Kidney (tissue), 14 donors: ENCODE data around the gene E2F7. TPM values are rescaled to one million over a fixed set of nuclear protein-coding genes. Genes with fewer than 3 reads are reported as not detected.

Source experiments
- DNase-seq, 5 donors: peaks; one replicate each; pipeline ENCODE4 v3.0.0-alpha.2; 2013 to 2020
- FAIRE-seq: peaks from 2 replicates; lab custom pipeline; 2012; peaks lifted over from hg19 to GRCh38; lab: Jason Lieb, UNC
- H3K27ac ChIP-seq, 2 donors: one replicate each; pipeline ENCODE4 v1.7.0; 2013; ENCODE audit warnings: low read depth in 2 of 2, low read length in 2 of 2, inconsistent platforms in 1 of 2
- H3K27me3 ChIP-seq: one replicate; pipeline ENCODE4 v1.7.1; 2013; ENCODE audit warnings: low read length, inconsistent platforms; ENCODE audit not compliant: control insufficient read depth, insufficient read depth
- H3K36me3 ChIP-seq, 3 donors: one replicate each; pipeline versions ENCODE4 v1.7.0 to v1.7.1; 2013; ENCODE audit warnings: low read length in 3 of 3, control low read depth in 1 of 3, inconsistent platforms in 1 of 3; ENCODE audit not compliant: insufficient read depth in 3 of 3, control insufficient read depth in 2 of 3
- H3K4me1 ChIP-seq, 3 donors: one replicate each; pipeline versions ENCODE4 v1.7.0 to v1.7.1; 2013; ENCODE audit warnings: low read length in 3 of 3, inconsistent platforms in 1 of 3, low read depth in 1 of 3; ENCODE audit not compliant: control insufficient read depth in 2 of 3, insufficient read depth in 2 of 3
- H3K4me3 ChIP-seq, 3 donors: one replicate each; pipeline versions ENCODE4 v1.7.0 to v1.8.1; 2013; ENCODE audit warnings: low read length in 3 of 3, control low read depth in 1 of 3, inconsistent platforms in 1 of 3
- H3K9ac ChIP-seq, 3 donors: one replicate each; pipeline versions ENCODE4 v1.7.0 to v1.7.1; 2013; ENCODE audit warnings: low read length in 3 of 3, control low read depth in 1 of 3, inconsistent platforms in 1 of 3
- H3K9me3 ChIP-seq, 3 donors: one replicate each; pipeline versions ENCODE4 v1.7.0 to v1.7.1; 2013; ENCODE audit warnings: low read length in 3 of 3, control low read depth in 1 of 3, inconsistent platforms in 1 of 3; ENCODE audit not compliant: control insufficient read depth in 2 of 3, insufficient read depth in 1 of 3
- intact Hi-C: fragments of 100-400 bp; cut with DNase I; formaldehyde crosslinking; loops from one replicate; pipeline ENCODE4 v1.11.1; 2022
- polyA plus RNA-seq: library from polyadenylated mRNA; stranded (reverse); fragments of 350-450 nt; fragmentation: Illumina TruSeq; extraction: RNeasy Lipid Tissue Mini Kit (QIAGEN cat#74804); gene quantifications from one replicate; pipeline ENCODE4 v1.2.3, GENCODE V29; 2014; ENCODE audit warnings: low read depth, low replicate concordance; ENCODE audit not compliant: insufficient read depth
- total RNA-seq: library from RNA; stranded (reverse); fragmentation: NEBNext Ultra II Directional; extraction: Animal tissue kit (Norgen Biotek cat#: 25700); gene quantifications from one replicate; pipeline ENCODE4 v1.2.1, GENCODE V29; 2021
- TF ChIP-seq, protein P1 (sequence below): IDR thresholded peaks from 3 replicates; pipeline ENCODE4 v1.5.1; 2012; ENCODE audit warnings: mild to moderate bottlenecking, moderate library complexity, borderline replicate concordance; ENCODE audit not compliant: insufficient read depth; ENCODE audit errors: extremely low read depth
- donor health status: control.
- donor health status: control.
- donor health status: control.
- donor health status: control.
- donor health status: control.
- donor health status: DM: yes; HTN: yes; CAD: no.
- donor health status: Normal renal cell carcinoma (clear cell type).

Gene E2F7
- total and polyA plus RNA-seq, 2 donors from 2014 or later: 0.28 TPM; not detected in 1

DNA sequence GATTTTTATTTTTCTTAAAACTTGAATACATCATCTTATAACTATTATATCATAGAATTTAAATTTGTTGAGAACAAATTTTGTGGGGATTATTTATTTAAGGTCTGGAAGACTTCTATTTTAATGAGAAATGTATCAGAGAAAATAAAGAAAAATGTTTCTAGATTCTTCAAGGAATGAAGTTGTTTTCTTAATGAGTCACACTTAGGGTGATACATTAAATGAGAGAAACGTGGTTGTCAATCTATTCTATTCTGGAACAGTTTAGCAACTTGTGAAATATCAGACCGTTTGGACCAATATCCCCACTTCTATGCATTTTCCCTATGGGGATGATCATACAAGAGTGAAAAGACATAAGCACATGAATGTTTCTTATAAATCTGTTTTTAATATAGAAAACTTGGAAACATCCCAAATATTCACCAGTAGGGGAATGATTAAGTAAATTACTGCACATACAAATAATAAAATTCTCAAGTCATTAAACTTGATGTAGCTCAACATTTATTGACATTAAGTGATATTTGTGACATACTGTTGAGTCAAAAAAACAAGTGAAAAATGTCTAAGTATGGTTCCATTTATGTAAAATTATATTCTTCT is 88.5 kb downstream of the E2F7 start:
- H3K27ac ChIP-seq: no peak overlapping the region
- H3K9ac ChIP-seq: no peak overlapping the region
- intact Hi-C loops: no loop called here
- FAIRE-seq (no peak), DNase-seq (no peak)
- no peaks in the 10 kb centered on the region for H3K4me1 ChIP-seq
- no peaks in the 10 kb centered on the region for H3K27me3 ChIP-seq
- H3K9me3 ChIP-seq: peaks cover 0 to 1% (median 0%) of the 10 kb centered on the region in 3 donors
- no peaks in the 10 kb centered on the region for H3K36me3 ChIP-seq
- TF ChIP-seq, protein P1, sequence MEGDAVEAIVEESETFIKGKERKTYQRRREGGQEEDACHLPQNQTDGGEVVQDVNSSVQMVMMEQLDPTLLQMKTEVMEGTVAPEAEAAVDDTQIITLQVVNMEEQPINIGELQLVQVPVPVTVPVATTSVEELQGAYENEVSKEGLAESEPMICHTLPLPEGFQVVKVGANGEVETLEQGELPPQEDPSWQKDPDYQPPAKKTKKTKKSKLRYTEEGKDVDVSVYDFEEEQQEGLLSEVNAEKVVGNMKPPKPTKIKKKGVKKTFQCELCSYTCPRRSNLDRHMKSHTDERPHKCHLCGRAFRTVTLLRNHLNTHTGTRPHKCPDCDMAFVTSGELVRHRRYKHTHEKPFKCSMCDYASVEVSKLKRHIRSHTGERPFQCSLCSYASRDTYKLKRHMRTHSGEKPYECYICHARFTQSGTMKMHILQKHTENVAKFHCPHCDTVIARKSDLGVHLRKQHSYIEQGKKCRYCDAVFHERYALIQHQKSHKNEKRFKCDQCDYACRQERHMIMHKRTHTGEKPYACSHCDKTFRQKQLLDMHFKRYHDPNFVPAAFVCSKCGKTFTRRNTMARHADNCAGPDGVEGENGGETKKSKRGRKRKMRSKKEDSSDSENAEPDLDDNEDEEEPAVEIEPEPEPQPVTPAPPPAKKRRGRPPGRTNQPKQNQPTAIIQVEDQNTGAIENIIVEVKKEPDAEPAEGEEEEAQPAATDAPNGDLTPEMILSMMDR: no peak
- no peak overlapping the region for H3K4me3 ChIP-seq

Other genes with a start within 250 kb of the E2F7 start
- gene CSRP2, start 186.6 kb downstream of the E2F7 start, total RNA-seq: 40.8 TPM
- gene CSRP2, start 186.6 kb downstream of the E2F7 start, polyA plus RNA-seq: 189 TPM